Thoracic aorta (tissue), 2 donors: Measurements from ENCODE around the gene MRPL20. TPM values are rescaled to one million over a fixed set of nuclear protein-coding genes. Genes with fewer than 3 reads are reported as not detected.
"Not testable (repeated sequence)": the region's sequence is repeated elsewhere in the genome, so short reads cannot be mapped to it uniquely, and the experiment has no call there.

Source experiments
- ATAC-seq: fragments of 150-250 bp; one replicate; pipeline ENCODE4 v1.8.0; 2017; ENCODE audit warnings: low read depth; ENCODE audit not compliant: insufficient number of reproducible peaks, low FRiP score
- DNase-seq: peaks from one replicate; pipeline ENCODE4 v3.0.0-alpha.2; 2020; ENCODE audit warnings: low spot score
- H3K27ac ChIP-seq, 2 donors: fragments of 200-600 bp; sonication (generic); 1 replicate in 1 of 2; 2 replicates in 1 of 2; pipeline ENCODE4 v1.5.1; 2016; ENCODE audit warnings: mild to moderate bottlenecking in 2 of 2, moderate library complexity in 2 of 2
- H3K27me3 ChIP-seq: fragments of 200-600 bp; sonication (generic); replicated peaks from 2 replicates; pipeline ENCODE4 v1.6.0; 2016; ENCODE audit warnings: mild to moderate bottlenecking; ENCODE audit not compliant: insufficient read depth
- H3K36me3 ChIP-seq: fragments of 200-600 bp; sonication (generic); one replicate; pipeline ENCODE4 v1.5.1; 2016
- H3K4me1 ChIP-seq, 2 donors: fragments of 200-600 bp; sonication (generic); 1 replicate in 1 of 2; 2 replicates in 1 of 2; pipeline versions ENCODE4 v1.5.1 to v1.6.0; 2016; ENCODE audit warnings: low read depth in 2 of 2, mild to moderate bottlenecking in 1 of 2; ENCODE audit not compliant: control insufficient read depth in 1 of 2
- H3K4me3 ChIP-seq: fragments of 200-600 bp; sonication (generic); 2 replicates; pipeline ENCODE4 v1.5.1; 2016; ENCODE audit warnings: mild to moderate bottlenecking
- H3K9me3 ChIP-seq: fragments of 200-600 bp; sonication (generic); 2 replicates; pipeline ENCODE4 v1.5.1; 2016
- CTCF ChIP-seq: fragments of 200-600 bp; sonication (generic); IDR thresholded peaks from one replicate; pipeline ENCODE4 v1.5.1; 2019; ENCODE audit warnings: antibody characterized with exemption
- total RNA-seq, 2 donors: library from RNA; depleted of rRNA; stranded (reverse); fragments of >200 nt; gene quantifications; one replicate each; pipeline versions ENCODE4 v1.1.0 to v1.2.3, GENCODE V29; 2016

The MRPL20 gene
- total RNA-seq, 2 donors from 2014 or later, result 96.9 to 121 TPM

GRCh38 chr1:1451696-1452364 is 44.7 kb upstream of the MRPL20 start:
- DNase-seq, result no peak
- Histone ChIP-seq H3K4me3 (no peak overlapping the region), H3K36me3 (no peaks in the 10 kb centered on the region), H3K27me3 (no peaks in the 10 kb centered on the region), H3K27ac (no peak overlapping the region), H3K4me1 (no peaks in the 10 kb centered on the region), H3K9me3 (no peaks in the 10 kb centered on the region)
- ATAC-seq, result no peak
- TF ChIP-seq CTCF, result no peak

GRCh38 chr1:1450616-1451015 is 43.5 kb upstream of the MRPL20 start:
- not testable (repeated sequence) for ATAC-seq, H3K4me3 ChIP-seq

DNA sequence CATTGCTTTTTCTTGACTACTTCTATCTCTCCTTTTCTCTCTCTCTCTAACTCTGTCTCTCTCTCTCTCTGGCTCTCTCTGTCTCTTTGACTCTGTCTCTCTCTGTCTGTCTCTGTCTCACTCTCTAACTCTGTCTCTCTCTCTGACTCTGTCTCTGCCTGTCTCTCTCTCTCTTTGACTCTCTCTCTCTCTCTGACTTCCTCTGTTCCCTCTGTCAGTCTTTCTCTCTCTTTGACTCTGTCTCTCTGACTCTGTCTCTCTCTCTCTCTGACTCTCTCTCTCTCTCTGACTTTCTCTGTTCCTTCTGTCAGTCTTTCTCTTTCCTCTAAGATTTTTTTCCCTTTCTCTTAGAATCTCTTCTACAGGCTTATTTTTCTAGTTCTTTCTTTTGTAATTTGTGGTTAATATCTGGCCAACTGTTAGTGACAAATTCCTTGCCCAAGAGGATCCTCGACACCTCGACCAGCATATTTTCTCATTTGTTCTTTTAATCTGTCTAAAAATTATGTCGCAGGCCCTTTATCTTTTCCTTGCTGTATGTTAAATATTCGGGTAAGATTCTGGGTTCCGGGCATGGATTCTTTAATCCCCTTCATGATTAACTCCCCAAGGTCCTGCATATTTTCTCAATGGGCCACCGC is 42.1 kb upstream of the MRPL20 start, which contains the start of gene ATAD3C:
Gene ATAD3C, plus strand, starts transcription at position 591 of the 641 bp plus-strand sequence. CDS start 995 bp downstream, outside the sequence.
- Histone ChIP-seq H3K4me1 (no peaks in the 10 kb centered on the region), H3K36me3 (no peaks in the 10 kb centered on the region), H3K4me3 (no peak within 1 kb of the TSS), H3K27me3 (no peaks in the 10 kb centered on the region), H3K27ac (no peak within 1 kb of the TSS), H3K9me3 (no peaks in the 10 kb centered on the region)
- ATAC-seq (no peak), DNase-seq (no peak)
- TF ChIP-seq CTCF, result no peak

More at GRCh38 chr1:1450616-1451015, 43.5 kb upstream of the MRPL20 start:
- H3K27me3 ChIP-seq, H3K9me3 ChIP-seq, H3K36me3 ChIP-seq, DNase-seq, H3K27ac ChIP-seq, H3K4me1 ChIP-seq: not testable (repeated sequence)

- H3K36me3 ChIP-seq, H3K27me3 ChIP-seq, DNase-seq, H3K27ac ChIP-seq, H3K4me3 ChIP-seq, H3K4me1 ChIP-seq, ATAC-seq, H3K9me3 ChIP-seq: not testable (repeated sequence)
Observed at GRCh38 chr1:1446631-1447030, 39.5 kb upstream of the MRPL20 start.

DNA sequence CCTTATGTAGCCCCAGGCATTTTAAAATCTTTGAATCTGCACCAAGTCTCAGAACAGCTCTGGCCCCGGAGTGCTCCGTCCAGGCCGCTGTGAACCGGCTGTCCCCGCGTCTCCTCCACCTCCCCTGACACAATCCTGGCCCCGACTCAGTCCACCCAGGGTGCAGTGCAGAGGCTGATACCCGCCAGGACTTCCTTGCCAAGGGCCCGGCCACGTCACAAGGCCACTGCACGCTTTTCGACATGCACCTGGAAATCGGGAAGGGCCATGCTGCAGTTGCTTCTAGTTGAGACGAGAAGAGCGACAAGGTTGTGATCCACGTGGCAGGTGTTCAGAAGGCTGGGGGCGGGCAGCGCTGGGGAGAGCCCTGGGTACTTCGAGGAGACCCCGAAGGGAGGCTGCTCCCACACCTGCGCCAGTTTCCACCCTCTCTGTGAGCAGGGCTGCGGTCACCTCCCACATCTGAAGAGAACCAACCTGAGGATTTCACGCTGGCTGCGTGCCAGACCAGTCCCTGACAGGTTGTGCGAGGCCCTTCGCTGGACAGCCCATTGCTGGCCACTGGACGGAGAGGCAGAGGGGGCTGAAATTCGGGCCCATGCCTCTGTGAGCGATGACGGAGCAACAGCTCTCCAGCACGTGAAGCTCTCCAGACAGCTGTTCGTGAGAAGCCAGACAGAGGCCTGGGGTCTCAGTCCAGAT is 35.1 kb upstream of the MRPL20 start:
- no peaks in the 10 kb centered on the region for H3K9me3 ChIP-seq
- no peak overlapping the region for H3K27ac ChIP-seq
- DNase-seq (no peak), ATAC-seq (no peak)
- TF ChIP-seq CTCF, result no peak
- H3K4me3 ChIP-seq, result no peak overlapping the region
- H3K36me3 ChIP-seq, result no peaks in the 10 kb centered on the region
- no peaks in the 10 kb centered on the region for H3K27me3 ChIP-seq
- peaks cover 0 to 2% of the 10 kb centered on the region in 2 donors for H3K4me1 ChIP-seq
